KMS-11 (cell line): Measurements from ENCODE around the gene NME7.

Experiments used
- H2AFZ ChIP-seq: fragments of 200-600 bp; sonication (generic); 2 replicates; pipeline ENCODE4 v1.6.1; 2016; ENCODE audit warnings: antibody characterized with exemption, mixed run types, low read depth
- H3K27ac ChIP-seq: fragments of 200-600 bp; sonication (generic); 2 replicates; pipeline ENCODE4 v1.6.1; 2016; ENCODE audit warnings: mild to moderate bottlenecking, mixed run types
- H3K27me3 ChIP-seq: fragments of 200-600 bp; sonication (generic); 2 replicates; pipeline ENCODE4 v1.6.1; 2017; ENCODE audit warnings: mild to moderate bottlenecking, low read depth, mixed run types, moderate library complexity; ENCODE audit not compliant: insufficient read depth
- H3K36me3 ChIP-seq: fragments of 200-600 bp; sonication (generic); 2 replicates; pipeline ENCODE4 v1.6.1; 2017; ENCODE audit warnings: mild to moderate bottlenecking, mixed run types; ENCODE audit not compliant: insufficient read depth
- H3K4me1 ChIP-seq: fragments of 200-600 bp; sonication (generic); 2 replicates; pipeline ENCODE4 v1.6.1; 2016; ENCODE audit warnings: mild to moderate bottlenecking, low read depth, mixed run types; ENCODE audit not compliant: poor library complexity, severe bottlenecking
- H3K4me2 ChIP-seq: fragments of 200-600 bp; sonication (generic); 2 replicates; pipeline ENCODE4 v1.7.0; 2016; ENCODE audit warnings: mild to moderate bottlenecking, mixed run types
- H3K4me3 ChIP-seq: fragments of 200-600 bp; sonication (generic); IDR thresholded peaks from 2 replicates; pipeline ENCODE4 v1.6.1; 2017; ENCODE audit warnings: low read depth, low read length, mixed read lengths; ENCODE audit not compliant: insufficient read depth
- H3K79me2 ChIP-seq: fragments of 200-600 bp; sonication (generic); 2 replicates; pipeline ENCODE4 v1.6.1; 2016; ENCODE audit warnings: low read depth, mixed run types; ENCODE audit not compliant: insufficient read depth
- H3K9ac ChIP-seq: fragments of 200-600 bp; sonication (generic); 2 replicates; pipeline ENCODE4 v1.6.1; 2016; ENCODE audit warnings: mild to moderate bottlenecking, mixed run types
- H4K20me1 ChIP-seq: fragments of 200-600 bp; sonication (generic); 2 replicates; pipeline ENCODE4 v1.6.1; 2016; ENCODE audit warnings: mild to moderate bottlenecking, mixed run types; ENCODE audit not compliant: insufficient read depth
- CTCF ChIP-seq: fragments of 200-600 bp; sonication (generic); conservative IDR thresholded peaks from 2 replicates; pipeline ENCODE4 v1.6.1; 2017; ENCODE audit warnings: low read depth, mild to moderate bottlenecking, antibody characterized with exemption, low read length, moderate library complexity, mixed read lengths

Gene NME7

DNA sequence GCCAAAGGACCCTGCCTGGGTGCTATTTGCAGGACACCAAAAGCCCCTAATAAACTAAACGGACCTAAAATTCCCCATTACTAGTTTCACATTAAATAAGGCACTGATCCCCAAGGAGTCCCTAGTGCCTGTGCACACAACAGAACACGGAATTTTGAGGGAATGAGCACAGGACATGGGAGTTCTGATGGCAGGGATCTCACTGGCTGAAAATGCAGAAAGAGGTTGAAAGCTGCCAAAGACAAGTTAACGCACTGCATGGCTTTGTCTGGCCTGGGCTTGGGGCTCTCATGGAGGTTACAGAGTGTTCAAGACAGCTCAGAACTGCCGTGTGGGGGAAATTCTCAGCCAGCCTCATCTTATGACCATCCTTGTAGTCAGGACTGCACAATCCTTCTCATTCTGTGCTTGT lies 276.7 kb downstream of the NME7 start:
- no peak overlapping the region for H3K4me2 ChIP-seq
- H4K20me1 ChIP-seq = no peaks in the 10 kb centered on the region
- TF ChIP-seq CTCF = no peak
- H3K9ac ChIP-seq = no peak overlapping the region
- H3K27me3 ChIP-seq = no peaks in the 10 kb centered on the region
- no peaks in the 10 kb centered on the region for H3K4me1 ChIP-seq
- H3K27ac ChIP-seq = no peak overlapping the region
- H3K4me3 ChIP-seq = no peak overlapping the region
- no peak overlapping the region for H2AFZ ChIP-seq
- no peaks in the 10 kb centered on the region for H3K36me3 ChIP-seq
- H3K79me2 ChIP-seq = no peaks in the 10 kb centered on the region

DNA sequence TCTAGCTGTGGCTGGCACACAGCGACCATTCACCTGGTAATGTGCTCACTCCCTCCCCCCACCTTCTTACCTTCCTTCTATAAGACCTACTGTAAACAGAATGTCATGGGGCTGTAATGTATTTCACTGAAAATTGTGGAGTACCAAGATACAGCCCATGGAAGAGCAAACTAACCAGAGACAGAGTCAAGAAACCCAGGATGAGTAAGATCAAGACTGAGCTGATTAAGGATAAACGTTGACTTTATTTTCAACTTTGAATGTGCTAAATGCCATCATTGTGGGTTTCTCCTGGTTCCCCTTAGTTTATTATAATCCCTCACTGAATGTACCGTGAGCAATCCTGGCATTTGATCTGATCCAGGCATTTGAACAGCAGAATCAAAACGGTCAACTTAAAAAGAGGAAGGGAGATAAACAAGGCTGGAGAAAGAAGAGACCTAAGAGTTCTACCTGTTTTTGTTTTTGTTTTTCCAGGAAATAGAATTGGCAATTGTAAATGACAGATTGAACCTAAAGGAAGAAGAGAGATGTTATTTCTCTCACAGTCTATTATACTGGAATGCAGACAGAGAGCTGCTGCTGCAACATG lies 277.2 kb downstream of the NME7 start:
- Histone ChIP-seq H3K4me2 (no peak overlapping the region), H3K79me2 (no peaks in the 10 kb centered on the region), H3K27ac (no peak overlapping the region), H3K9ac (no peak overlapping the region), H3K4me3 (no peak overlapping the region), H3K36me3 (no peaks in the 10 kb centered on the region), H2AFZ (no peak overlapping the region), H3K27me3 (no peaks in the 10 kb centered on the region), H4K20me1 (no peaks in the 10 kb centered on the region), H3K4me1 (no peaks in the 10 kb centered on the region)
- TF ChIP-seq CTCF = no peak

DNA sequence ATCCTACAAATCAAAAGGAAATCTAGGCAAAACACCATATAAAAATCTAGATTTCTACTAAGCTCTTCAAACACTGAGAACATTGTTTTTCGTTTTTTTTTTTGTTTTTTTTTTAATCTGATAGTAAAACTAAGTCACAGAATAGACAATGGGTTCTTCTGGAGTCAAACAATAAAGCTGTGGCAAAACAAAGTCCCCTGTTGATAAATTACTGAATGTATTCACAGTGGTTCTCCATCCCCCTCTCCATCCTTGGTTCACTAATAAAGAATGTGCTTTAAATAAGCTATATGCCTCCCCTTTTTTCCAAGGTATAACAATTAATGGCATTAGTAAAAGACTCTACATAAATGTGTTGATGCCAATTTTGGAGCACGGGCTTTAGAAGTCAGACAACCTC lies 277.8 kb downstream of the NME7 start:
- Histone ChIP-seq H2AFZ (no peak overlapping the region), H3K4me1 (no peaks in the 10 kb centered on the region), H3K4me3 (no peak overlapping the region), H3K27me3 (no peaks in the 10 kb centered on the region), H4K20me1 (no peaks in the 10 kb centered on the region), H3K4me2 (no peak overlapping the region), H3K27ac (no peak overlapping the region), H3K79me2 (no peaks in the 10 kb centered on the region), H3K36me3 (no peaks in the 10 kb centered on the region), H3K9ac (no peak overlapping the region)
- TF ChIP-seq CTCF = no peak

GRCh38 chr1:169087876-169088275 lies 279.7 kb downstream of the NME7 start:
- no peak overlapping the region for H2AFZ ChIP-seq
- no peaks in the 10 kb centered on the region for H3K36me3 ChIP-seq
- H3K27me3 ChIP-seq = no peaks in the 10 kb centered on the region
- H3K9ac ChIP-seq = no peak overlapping the region
- no peak overlapping the region for H3K4me2 ChIP-seq
- no peak for TF ChIP-seq CTCF
- H3K27ac ChIP-seq = no peak overlapping the region
- H3K4me3 ChIP-seq = no peak overlapping the region
- H3K4me1 ChIP-seq = no peaks in the 10 kb centered on the region
- H3K79me2 ChIP-seq = no peaks in the 10 kb centered on the region
- no peaks in the 10 kb centered on the region for H4K20me1 ChIP-seq
